Epithelial cell of prostate (primary cell): ENCODE results near the gene RIMS1.

Experiments
- DNase-seq: peaks from one replicate; pipeline ENCODE4 v3.0.0-alpha.2; 2011; ENCODE audit warnings: low read depth, low spot score
- H3K27ac ChIP-seq: fragments of 450-650 bp; 2 replicates; pipeline ENCODE4 v1.5.1; 2017; ENCODE audit warnings: mild to moderate bottlenecking

RIMS1 gene

GRCh38 chr6:72446430-72446829 lies 560.1 kb downstream of the RIMS1 start:
- H3K27ac ChIP-seq = no peak overlapping the region
- no peak for DNase-seq
